ENCODE measurements around the gene SLC31A1.
"Not testable (repeated sequence)": the region's sequence is repeated elsewhere in the genome, so short reads cannot be mapped to it uniquely, and the experiment has no call there.

Gene SLC31A1

GRCh38 chr9:113221800-113222481 is 597 bp downstream of the SLC31A1 start:
- DNase-seq, result no peak

- DNase-seq, result no peak
These were observed 1.1 kb downstream of the SLC31A1 start for GRCh38 chr9:113222482-113222841.

GRCh38 chr9:113223963-113224362 is 2.6 kb downstream of the SLC31A1 start:
- no peak for DNase-seq

- no peak for DNase-seq
These were observed 6.1 kb downstream of the SLC31A1 start for GRCh38 chr9:113227436-113227835.

GRCh38 chr9:113228130-113228665 is 6.9 kb downstream of the SLC31A1 start:
- DNase-seq, result no peak

GRCh38 chr9:113231701-113232100 is 10.4 kb downstream of the SLC31A1 start:
- DNase-seq, result no peak

- DNase-seq, result not testable (repeated sequence)
These were observed 14.4 kb downstream of the SLC31A1 start for GRCh38 chr9:113235701-113236255.

- DNase-seq, result no peak
These were observed 15.7 kb downstream of the SLC31A1 start for GRCh38 chr9:113237026-113237425.

- no peak for DNase-seq
These were observed 17.0 kb downstream of the SLC31A1 start for GRCh38 chr9:113238202-113238858.

GRCh38 chr9:113238859-113239232 is 17.5 kb downstream of the SLC31A1 start:
- no peak for DNase-seq

GRCh38 chr9:113241161-113241560 is 19.8 kb downstream of the SLC31A1 start:
- no peak for DNase-seq

- DNase-seq, result no peak
These were observed 23.2 kb downstream of the SLC31A1 start for GRCh38 chr9:113244556-113244955.

GRCh38 chr9:113245894-113246293 is 24.6 kb downstream of the SLC31A1 start:
- no peak for DNase-seq

GRCh38 chr9:113246928-113247327 is 25.6 kb downstream of the SLC31A1 start:
- DNase-seq, result no peak

- DNase-seq, result no peak
These were observed 26.3 kb downstream of the SLC31A1 start for GRCh38 chr9:113247640-113248039.

- not testable (repeated sequence) for DNase-seq
These were observed 28.3 kb downstream of the SLC31A1 start for GRCh38 chr9:113249661-113250060.

- no peak for DNase-seq
These were observed 29.5 kb downstream of the SLC31A1 start for GRCh38 chr9:113250807-113251206.

- DNase-seq, result no peak
These were observed 33.6 kb downstream of the SLC31A1 start for GRCh38 chr9:113254991-113255390.

GRCh38 chr9:113255438-113255837 is 34.1 kb downstream of the SLC31A1 start:
- DNase-seq, result no peak

GRCh38 chr9:113257863-113258262 is 36.5 kb downstream of the SLC31A1 start:
- DNase-seq, result no peak

GRCh38 chr9:113258282-113258681 is 36.9 kb downstream of the SLC31A1 start:
- DNase-seq, result no peak

- no peak for DNase-seq
These were observed 40.8 kb downstream of the SLC31A1 start for GRCh38 chr9:113261917-113262671.

- DNase-seq, result no peak
These were observed 44.8 kb downstream of the SLC31A1 start for GRCh38 chr9:113266174-113266573.
